GM10266 (cell line): ENCODE measurements around the gene TUBB1.
"Not testable (repeated sequence)": the region's sequence is repeated elsewhere in the genome, so short reads cannot be mapped to it uniquely, and the experiment has no call there.

Experiments used
- DNase-seq: peaks from one replicate; pipeline ENCODE4 v3.0.0; 2012; ENCODE audit errors: extremely low spot score
- CTCF ChIP-seq: IDR thresholded peaks from 2 replicates; pipeline ENCODE4 v1.5.1; 2012; ENCODE audit warnings: mild to moderate bottlenecking, low read depth; ENCODE audit not compliant: control insufficient read depth, insufficient read depth; ENCODE audit errors: missing control alignments

The TUBB1 gene

GRCh38 chr20:59007665-59008511 is 11.3 kb upstream of the TUBB1 start:
- no peak for TF ChIP-seq CTCF
- DNase-seq: peak; percentile 91

DNA sequence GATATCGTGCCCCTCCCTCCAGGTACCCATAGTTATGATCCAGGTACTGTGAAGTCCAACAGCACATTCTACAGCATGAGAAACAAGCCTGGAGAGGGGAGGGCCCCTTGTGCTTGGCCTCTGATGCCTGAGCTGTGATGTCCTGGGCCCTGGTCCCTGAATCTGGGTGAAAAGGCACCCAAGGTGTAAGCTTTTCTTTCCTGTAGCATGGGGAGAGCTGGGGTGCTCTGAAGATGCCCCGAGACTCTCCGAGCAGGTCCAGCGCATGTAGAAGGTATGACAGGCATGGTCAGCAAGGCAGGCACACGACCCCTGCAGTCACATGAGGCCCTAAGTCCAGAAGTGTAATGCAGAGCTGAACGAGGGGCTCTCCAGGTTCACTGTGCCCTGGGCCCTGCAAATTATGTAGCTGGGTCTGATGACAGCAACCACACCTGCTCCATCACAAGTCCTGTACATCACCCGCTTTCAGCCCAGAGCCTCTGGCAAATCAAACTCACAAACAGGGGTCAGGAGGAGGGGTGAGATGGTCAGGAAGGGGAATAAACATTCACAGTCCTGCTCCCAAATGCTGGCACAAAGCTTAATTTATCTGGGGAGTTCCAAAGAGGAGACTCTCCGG is 10.4 kb upstream of the TUBB1 start:
- DNase-seq: no peak
- no peak for TF ChIP-seq CTCF

- no peak for DNase-seq
- no peak for TF ChIP-seq CTCF
Observed at GRCh38 chr20:59010321-59010994, 8.8 kb upstream of the TUBB1 start.

DNA sequence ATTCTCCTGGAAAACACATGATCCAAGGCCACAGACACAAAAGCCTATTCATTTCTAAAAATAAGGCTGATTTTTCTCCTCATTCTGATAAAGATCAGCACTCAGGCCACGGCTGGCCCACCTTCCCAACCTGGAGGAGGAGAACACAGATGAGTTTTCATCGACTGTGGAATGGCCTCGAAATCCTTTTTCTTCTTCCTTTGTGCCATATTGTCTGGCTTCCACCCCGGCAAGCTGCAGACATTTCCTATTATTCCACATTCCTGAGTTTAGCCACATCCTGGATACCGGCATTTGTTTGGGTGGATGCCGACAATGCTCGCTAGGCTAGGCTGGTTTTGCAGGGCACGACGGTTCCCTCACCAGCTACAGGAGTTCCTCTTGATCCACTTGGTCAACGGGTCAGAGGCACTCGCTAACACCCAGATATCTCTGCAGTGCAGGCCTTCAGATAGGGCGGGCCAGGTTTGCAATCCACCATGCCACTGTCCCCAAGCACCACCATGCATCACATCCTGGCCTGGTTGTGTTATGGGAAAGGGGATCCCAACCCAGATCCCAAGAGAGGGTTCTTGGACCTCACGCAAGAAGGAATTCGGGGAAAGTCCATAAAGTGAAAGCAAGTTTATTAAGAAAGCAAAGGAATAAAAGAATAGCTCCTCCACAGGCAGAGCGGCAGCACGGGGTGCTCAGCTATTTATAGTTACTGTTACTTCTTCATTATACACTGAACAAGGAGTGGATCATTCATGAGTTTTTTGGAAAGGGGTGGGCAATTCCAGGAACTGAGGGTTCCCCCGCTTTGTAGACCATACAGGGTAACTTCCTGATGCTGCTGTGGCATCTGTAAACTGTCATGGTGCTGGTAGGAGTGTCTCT is 8.0 kb upstream of the TUBB1 start:
- DNase-seq: no peak
- TF ChIP-seq CTCF: no peak

DNA sequence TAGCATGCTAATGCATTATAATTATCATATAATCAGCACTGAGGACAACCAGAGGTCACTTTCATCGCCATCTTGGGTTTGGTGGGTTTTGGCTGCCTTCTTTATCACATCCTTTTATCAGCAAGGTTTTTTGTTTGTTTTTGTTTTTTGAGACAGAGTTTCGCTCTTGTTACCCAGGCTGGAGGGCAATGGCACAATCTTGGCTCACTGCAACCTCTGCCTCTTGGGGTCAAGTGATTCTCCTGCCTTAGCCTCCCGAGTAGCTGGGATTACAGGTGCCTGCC is 7.4 kb upstream of the TUBB1 start:
- not testable (repeated sequence) for DNase-seq

DNA sequence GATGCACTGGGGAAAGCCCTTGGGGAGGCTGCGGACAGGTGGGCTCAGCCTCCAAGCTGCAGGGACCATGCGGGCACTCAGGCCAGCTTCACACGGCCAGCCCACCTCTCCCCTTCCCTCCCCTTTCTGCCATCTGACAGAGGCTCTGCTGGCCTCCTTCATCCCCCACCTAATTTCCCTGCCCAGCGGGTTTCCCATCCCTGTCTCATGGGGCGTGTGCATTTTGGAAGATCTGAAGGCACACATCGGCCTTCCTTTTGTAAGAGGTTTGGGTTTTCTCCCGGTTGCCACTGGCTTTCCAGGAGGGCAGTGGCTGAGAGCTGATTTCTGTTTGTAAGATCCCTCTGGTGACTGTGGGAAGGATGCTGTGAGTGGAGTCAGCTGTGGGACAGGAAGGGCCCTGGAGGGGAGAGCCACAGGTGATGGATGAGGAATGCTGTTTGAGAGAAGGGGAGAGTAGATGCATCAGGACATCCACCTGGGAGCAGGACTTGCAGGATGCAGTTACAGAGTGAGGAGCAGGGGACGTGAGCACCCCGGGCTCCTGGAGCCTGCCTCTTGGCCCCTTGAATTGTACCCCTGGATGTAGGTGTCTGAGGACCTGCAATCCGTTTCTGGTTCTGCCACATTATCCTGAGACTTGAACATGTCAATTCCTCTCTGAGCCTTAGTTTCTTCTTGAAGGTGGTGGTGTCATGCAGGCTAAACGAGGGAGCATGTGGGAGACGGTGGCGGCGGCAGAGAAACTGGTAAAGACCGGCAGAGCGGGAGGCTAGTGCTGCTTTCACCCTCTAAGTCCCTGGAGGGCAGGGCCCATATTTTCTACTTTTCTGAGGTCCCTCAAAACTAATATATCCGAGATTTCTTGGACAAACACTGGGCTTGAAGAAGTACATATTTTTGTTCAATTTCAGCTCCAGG is 5.9 kb upstream of the TUBB1 start:
- TF ChIP-seq CTCF: no peak
- no peak for DNase-seq

GRCh38 chr20:59013959-59014608 is 5.1 kb upstream of the TUBB1 start:
- DNase-seq: no peak
- TF ChIP-seq CTCF: no peak
